HG03521 (cell line): ENCODE results near the gene THRB.

Experiments
- ATAC-seq: cut with Tn5 transposase; IDR thresholded peaks from one replicate; pipeline ENCODE4 v1.9.1; 2021; ENCODE audit warnings: mild to moderate bottlenecking, moderate library complexity; ENCODE audit not compliant: unreplicated experiment

Gene THRB

GRCh38 chr3:24385012-24385615 is 109.5 kb downstream of the THRB start:
- ATAC-seq: no peak

GRCh38 chr3:24382647-24383046 is 112.0 kb downstream of the THRB start:
- ATAC-seq: no peak

GRCh38 chr3:24379936-24380335 is 114.7 kb downstream of the THRB start:
- no peak for ATAC-seq

GRCh38 chr3:24378313-24378712 is 116.3 kb downstream of the THRB start:
- ATAC-seq: no peak

- ATAC-seq: no peak
Observed at GRCh38 chr3:24377218-24377993, 117.2 kb downstream of the THRB start.

GRCh38 chr3:24375947-24376384 is 118.7 kb downstream of the THRB start:
- ATAC-seq: no peak

- ATAC-seq: no peak
Observed at GRCh38 chr3:24374801-24375200, 119.8 kb downstream of the THRB start.

GRCh38 chr3:24373198-24373959 is 121.3 kb downstream of the THRB start:
- ATAC-seq: no peak

- no peak for ATAC-seq
Observed at GRCh38 chr3:24372559-24373197, 122.0 kb downstream of the THRB start.

- no peak for ATAC-seq
Observed at GRCh38 chr3:24370352-24371090, 124.1 kb downstream of the THRB start.

- no peak for ATAC-seq
Observed at GRCh38 chr3:24368605-24369004, 126.0 kb downstream of the THRB start.

GRCh38 chr3:24367664-24368264 is 126.9 kb downstream of the THRB start:
- ATAC-seq: no peak

- ATAC-seq: no peak
Observed at GRCh38 chr3:24367216-24367615, 127.4 kb downstream of the THRB start.

GRCh38 chr3:24365168-24365567 is 129.5 kb downstream of the THRB start:
- ATAC-seq: no peak

- no peak for ATAC-seq
Observed at GRCh38 chr3:24364359-24364758, 130.3 kb downstream of the THRB start.

GRCh38 chr3:24363242-24363641 is 131.4 kb downstream of the THRB start:
- no peak for ATAC-seq

- ATAC-seq: no peak
Observed at GRCh38 chr3:24361623-24362022, 133.0 kb downstream of the THRB start.

GRCh38 chr3:24360957-24361356 is 133.7 kb downstream of the THRB start:
- ATAC-seq: no peak

GRCh38 chr3:24359645-24360462 is 134.8 kb downstream of the THRB start:
- ATAC-seq: no peak
